Spinal cord (tissue), 10 donors: ENCODE measurements around the gene AQP2. TPM values are rescaled to one million over a fixed set of nuclear protein-coding genes. Genes with fewer than 3 reads are reported as not detected.
A peak's percentile ranks its signal among the peaks of the same experiment; 100 is the strongest.

Experiments used
- DNase-seq, 6 donors: peaks; one replicate each; pipeline versions ENCODE4 v3.0.0 to v3.0.0-alpha.2; 2013 to 2015; ENCODE audit warnings: low spot score in 6 of 6, low read depth in 4 of 6
- H3K27ac ChIP-seq: one replicate; pipeline ENCODE4 v1.5.1; 2013; ENCODE audit warnings: low read depth, low read length, control low read depth
- H3K27me3 ChIP-seq: one replicate; pipeline ENCODE4 v1.6.1; 2013; ENCODE audit warnings: low read length; ENCODE audit not compliant: control insufficient read depth, insufficient read depth
- H3K36me3 ChIP-seq: one replicate; pipeline ENCODE4 v1.6.1; 2013; ENCODE audit warnings: low read length; ENCODE audit not compliant: control insufficient read depth, insufficient read depth
- H3K4me1 ChIP-seq: one replicate; pipeline ENCODE4 v1.6.1; 2013; ENCODE audit warnings: low read length; ENCODE audit not compliant: control insufficient read depth, insufficient read depth
- H3K4me3 ChIP-seq: one replicate; pipeline ENCODE4 v1.5.1; 2013; ENCODE audit warnings: low read depth, low read length, control low read depth
- H3K9me3 ChIP-seq: one replicate; pipeline ENCODE4 v1.6.1; 2013; ENCODE audit warnings: low read length; ENCODE audit not compliant: control insufficient read depth, insufficient read depth
- WGBS: methylation state at CpG from one replicate; pipeline ENCODE4 v1.1.5; 2013; ENCODE audit warnings: missing lambda C conversion rate; ENCODE audit not compliant: insufficient coverage; 5-methylcytosine and 5-hydroxymethylcytosine counted together
- polyA plus RNA-seq, 2 donors: library from polyadenylated mRNA; unstranded; fragments of 120-200 nt; gene quantifications; one replicate each; pipeline ENCODE4 v1.2.1, GENCODE V29; 2013; ENCODE audit not compliant: insufficient read length in 2 of 2
- total RNA-seq, 2 donors: library from RNA; depleted of rRNA in 1 of 2; stranded (reverse); fragments of 120-200 nt in 1 of 2; fragments of >200 nt in 1 of 2; gene quantifications; one replicate each; pipeline versions ENCODE4 v1.2.3 to v1.2.4, GENCODE V29; 2013 to 2014
- donor health status: healthy.

The AQP2 gene
- total and polyA plus RNA-seq, 4 donors: 0.44 to 0.47 TPM; not detected in 2

DNA sequence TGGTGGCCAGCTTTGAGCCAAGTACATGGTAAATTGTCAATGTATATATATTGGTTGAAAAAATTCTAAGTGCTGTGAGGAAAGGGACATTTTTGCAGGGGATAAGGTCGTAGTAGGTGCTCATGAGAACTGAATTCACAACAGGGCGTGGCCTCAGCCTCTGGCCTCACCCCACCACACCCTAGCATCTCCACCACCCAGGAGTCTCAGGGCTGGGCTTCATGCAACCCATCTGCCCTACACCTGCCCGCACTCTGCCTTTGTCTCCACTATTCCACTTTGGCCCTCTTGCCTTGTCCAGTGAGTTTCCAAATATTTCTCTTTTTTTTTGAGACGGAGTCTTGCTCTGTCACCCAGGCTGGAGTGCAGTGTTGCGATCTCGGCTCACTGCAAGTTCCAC is 22.1 kb upstream of the AQP2 start:
- 92% methylated on average over 5 of the region's 6 CpGs for WGBS
- H3K9me3 ChIP-seq: no peaks in the 10 kb centered on the region
- H3K27ac ChIP-seq: no peak overlapping the region
- H3K36me3 ChIP-seq: no peaks in the 10 kb centered on the region
- no peak for DNase-seq
- no peaks in the 10 kb centered on the region for H3K27me3 ChIP-seq
- no peak overlapping the region for H3K4me3 ChIP-seq
- no peaks in the 10 kb centered on the region for H3K4me1 ChIP-seq

DNA sequence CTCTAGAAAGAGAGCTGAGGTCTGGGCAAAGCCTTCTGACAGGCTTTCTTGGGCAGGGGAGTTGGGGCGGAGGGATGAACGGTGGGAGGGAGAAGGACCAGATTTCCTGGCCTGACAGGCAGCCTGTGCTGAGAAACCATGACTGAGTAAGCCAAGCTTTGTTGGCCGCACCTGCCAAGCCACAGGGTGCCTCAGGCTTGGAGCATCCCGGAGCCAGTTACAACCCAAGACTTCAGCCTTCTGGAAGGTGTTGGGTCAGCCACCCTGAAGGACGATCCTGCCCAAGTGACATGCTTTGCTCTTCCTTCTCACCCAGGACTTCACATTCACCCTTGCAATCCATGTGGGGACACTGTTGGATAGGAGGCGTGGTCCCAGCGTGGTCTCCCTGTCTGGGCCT is 21.0 kb upstream of the AQP2 start:
- no peaks in the 10 kb centered on the region for H3K4me1 ChIP-seq
- DNase-seq: no peak
- 74% methylated on average over 4 of the region's 7 CpGs for WGBS
- no peaks in the 10 kb centered on the region for H3K36me3 ChIP-seq
- no peaks in the 10 kb centered on the region for H3K9me3 ChIP-seq
- no peak overlapping the region for H3K4me3 ChIP-seq
- no peak overlapping the region for H3K27ac ChIP-seq
- no peaks in the 10 kb centered on the region for H3K27me3 ChIP-seq

DNA sequence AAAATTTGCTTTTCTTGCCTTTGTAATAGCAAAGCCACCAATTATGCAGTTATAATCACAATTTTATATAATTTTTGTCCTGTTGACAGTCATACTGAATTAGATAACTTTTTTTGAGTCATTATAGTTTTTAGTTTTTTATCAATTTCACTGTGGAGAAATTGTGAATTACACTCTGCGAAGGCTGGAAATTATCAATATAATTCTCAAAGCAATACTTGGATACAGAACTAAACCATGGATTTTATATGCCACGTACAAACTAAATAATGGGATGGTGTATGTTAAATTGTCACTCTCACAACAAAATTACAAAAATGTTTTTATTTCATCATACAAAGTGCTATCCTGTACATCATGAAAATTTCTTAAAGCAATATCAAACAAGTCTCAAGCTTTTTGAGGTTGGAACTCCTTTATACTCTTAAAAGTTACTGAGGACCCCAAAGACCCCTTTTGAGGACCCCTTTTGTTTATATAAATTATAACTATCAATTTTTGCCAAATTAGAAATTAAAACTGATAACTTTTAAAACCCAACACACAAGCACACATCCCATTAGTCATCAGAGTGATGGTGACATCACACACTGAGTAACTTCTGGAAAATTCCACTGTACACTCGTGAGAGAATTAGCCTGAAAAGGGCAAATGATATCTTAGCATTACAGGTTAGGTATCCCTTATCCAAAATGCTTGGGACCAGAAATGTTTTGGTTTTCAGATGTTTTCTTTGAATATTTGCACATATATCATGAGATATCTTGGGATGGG is 19.8 kb upstream of the AQP2 start:
- no peak for DNase-seq

DNA sequence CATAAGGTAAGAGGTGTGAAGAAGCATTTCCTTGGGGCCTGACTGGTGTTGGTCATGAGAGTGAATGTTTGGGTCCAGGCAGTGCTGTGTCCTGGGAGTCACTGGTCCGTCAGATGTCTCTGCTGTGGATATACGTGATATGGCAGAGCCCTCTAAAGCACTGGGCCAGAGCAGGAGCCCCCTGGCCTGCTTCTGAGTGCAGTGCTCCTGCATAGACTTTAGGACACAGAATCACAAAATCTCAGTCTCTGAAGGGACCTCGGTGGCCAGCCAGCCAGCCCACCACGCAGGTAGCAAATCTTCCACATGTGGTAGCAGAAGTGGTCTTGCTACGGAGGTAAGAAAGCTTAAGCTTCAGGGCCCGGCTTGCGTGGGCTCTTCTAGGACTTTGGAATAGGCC is 18.5 kb upstream of the AQP2 start:
- no peak for DNase-seq
- H3K27ac ChIP-seq: no peak overlapping the region
- no peak overlapping the region for H3K4me3 ChIP-seq
- no peaks in the 10 kb centered on the region for H3K4me1 ChIP-seq
- 76% methylated on average over 5 of the region's 7 CpGs for WGBS
- H3K9me3 ChIP-seq: no peaks in the 10 kb centered on the region
- no peaks in the 10 kb centered on the region for H3K36me3 ChIP-seq
- no peaks in the 10 kb centered on the region for H3K27me3 ChIP-seq

More for the DNA sequence above, 19.8 kb upstream of the AQP2 start:
- no CpG with 5 or more reads among the region's 3 CpGs for WGBS
- no peaks in the 10 kb centered on the region for H3K27me3 ChIP-seq
- no peaks in the 10 kb centered on the region for H3K36me3 ChIP-seq
- H3K27ac ChIP-seq: no peak overlapping the region
- H3K4me3 ChIP-seq: no peak overlapping the region
- H3K9me3 ChIP-seq: no peaks in the 10 kb centered on the region
- no peaks in the 10 kb centered on the region for H3K4me1 ChIP-seq

DNA sequence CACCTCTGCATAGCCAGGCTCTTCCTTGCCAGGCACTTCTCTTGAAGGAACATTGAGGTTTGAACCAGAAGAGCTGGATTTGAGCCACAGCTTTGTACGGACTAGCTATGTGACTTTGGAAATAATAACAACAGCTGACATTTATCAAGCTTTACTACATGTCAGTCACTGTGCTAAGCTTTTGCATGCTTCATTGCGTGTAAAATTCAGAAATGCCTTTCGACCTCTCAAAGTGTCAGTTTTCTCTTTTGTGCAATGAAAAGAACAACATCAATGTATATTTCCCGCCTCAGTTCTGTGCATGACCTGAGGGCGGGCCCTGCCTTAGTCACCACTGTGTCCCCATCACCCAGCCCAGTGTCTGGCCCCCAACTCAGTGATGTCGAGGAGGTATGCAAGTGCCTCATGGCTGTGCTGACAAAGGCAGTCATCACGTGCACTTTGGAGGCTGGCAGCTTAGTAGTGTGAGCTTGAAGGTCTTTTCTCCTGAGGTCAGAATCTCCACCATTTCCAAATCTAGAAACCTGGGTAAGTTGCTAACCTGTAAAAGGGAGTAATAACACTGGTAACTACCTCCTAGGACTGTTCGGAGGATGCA is 17.9 kb upstream of the AQP2 start:
- Histone ChIP-seq H3K27me3 (no peaks in the 10 kb centered on the region), H3K27ac (no peak overlapping the region), H3K36me3 (no peaks in the 10 kb centered on the region), H3K9me3 (no peaks in the 10 kb centered on the region), H3K4me1 (no peaks in the 10 kb centered on the region), H3K4me3 (no peak overlapping the region)
- whole genome bisulfite sequencing: 86% methylated on average over 6 of the region's 8 CpGs
- no peak for DNase-seq

DNA sequence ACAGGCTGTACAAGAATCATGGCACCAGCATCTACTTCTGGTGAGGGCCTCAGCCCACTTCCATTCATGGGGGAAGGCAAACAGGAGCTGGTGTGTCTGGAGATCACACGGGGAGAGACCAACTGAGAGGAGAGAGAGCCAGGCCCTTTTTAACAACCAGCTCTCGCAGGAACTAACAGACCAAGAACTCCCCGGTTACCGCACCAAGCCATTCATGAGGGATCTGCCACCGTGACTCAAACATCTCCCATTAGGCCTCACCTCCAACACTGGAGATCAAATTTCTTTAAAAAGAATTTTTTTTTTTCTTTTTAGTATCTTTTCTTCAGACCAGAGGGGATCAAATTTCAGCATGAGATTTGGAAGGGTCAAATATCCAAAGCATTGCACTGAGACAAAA is 16.7 kb upstream of the AQP2 start:
- no CpG with 5 or more reads among the region's 5 CpGs for WGBS
- Histone ChIP-seq H3K27me3 (no peaks in the 10 kb centered on the region), H3K9me3 (no peaks in the 10 kb centered on the region), H3K4me3 (no peak overlapping the region), H3K27ac (no peak overlapping the region), H3K36me3 (no peaks in the 10 kb centered on the region), H3K4me1 (no peaks in the 10 kb centered on the region)
- DNase-seq: no peak

DNA sequence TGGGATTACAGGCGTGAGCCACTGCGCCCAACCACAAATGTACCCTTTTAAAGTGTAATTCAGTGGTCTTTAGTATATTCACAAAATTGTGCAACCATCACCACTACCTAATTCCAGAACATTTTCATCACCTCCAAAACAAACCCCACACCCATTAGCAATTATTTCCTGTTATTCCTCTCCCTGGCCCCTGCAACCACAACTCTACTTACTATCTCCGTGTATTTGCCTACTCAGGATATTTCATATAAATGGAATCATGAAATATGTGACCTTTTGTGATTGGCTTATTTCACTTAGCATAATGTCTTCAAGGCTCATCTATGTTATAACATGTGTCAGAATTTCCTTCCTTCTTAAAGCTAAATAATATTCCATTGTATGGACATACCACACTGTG is 16.0 kb upstream of the AQP2 start:
- no peaks in the 10 kb centered on the region for H3K27me3 ChIP-seq
- no peaks in the 10 kb centered on the region for H3K9me3 ChIP-seq
- H3K27ac ChIP-seq: no peak overlapping the region
- H3K36me3 ChIP-seq: no peaks in the 10 kb centered on the region
- DNase-seq: no peak
- H3K4me1 ChIP-seq: no peaks in the 10 kb centered on the region
- no CpG with 5 or more reads among the region's 3 CpGs for WGBS
- no peak overlapping the region for H3K4me3 ChIP-seq

DNA sequence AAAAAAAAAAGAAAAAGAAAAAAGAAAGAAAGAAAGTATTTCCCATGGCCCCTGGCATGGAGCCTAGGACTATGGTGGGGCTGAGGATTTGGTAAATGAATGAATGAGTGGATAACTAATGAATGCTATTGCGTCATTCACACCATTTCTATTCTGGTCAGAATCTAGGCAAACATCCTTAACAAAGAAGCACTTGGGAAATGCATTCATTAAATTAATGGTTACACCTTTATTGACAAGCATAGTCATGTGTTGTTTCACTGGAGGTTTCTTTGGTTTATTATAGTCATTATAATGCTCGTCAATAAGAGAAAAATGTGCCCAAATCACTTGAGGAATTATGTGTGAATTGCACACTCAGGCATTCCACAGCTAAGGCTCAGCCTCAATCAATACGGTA is 13.6 kb upstream of the AQP2 start:
- no peaks in the 10 kb centered on the region for H3K4me1 ChIP-seq
- H3K9me3 ChIP-seq: no peaks in the 10 kb centered on the region
- peak in 1 of 6 donors; percentile 63 for DNase-seq
- H3K27me3 ChIP-seq: no peaks in the 10 kb centered on the region
- no peak overlapping the region for H3K27ac ChIP-seq
- H3K4me3 ChIP-seq: no peak overlapping the region
- WGBS: no CpG with 5 or more reads among the region's 3 CpGs
- no peaks in the 10 kb centered on the region for H3K36me3 ChIP-seq

DNA sequence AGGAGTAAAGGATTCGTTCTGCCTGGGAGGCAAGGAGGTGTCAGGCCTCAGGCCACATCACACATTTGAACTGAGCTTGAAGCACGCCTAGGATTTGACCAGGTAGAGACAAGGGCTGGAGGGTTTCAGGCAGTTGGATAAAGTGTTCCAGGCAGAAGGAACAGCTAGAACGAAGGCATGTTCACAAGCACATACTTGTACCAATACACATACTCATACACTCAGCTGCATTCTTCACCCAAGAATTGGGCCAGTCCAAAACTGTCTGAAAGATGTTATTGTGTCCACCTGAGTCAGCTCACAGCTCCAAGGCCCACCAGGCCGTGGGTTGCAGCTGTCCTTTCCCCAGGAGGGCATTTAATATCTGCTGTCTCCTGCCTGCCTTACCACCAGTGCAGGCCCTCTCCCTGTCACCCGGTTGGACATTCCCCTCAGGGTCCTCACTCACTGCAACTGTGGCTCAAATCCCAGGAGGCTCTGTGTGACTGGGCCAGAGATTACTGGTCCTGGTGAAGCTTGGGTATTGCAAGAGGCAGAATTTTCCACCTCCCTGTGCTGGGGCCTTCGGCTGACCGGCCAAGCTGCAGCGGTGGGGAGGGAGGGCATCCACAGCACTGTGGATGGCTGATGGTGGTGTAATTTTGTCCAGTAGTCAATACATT is 12.8 kb upstream of the AQP2 start:
- no peak overlapping the region for H3K4me3 ChIP-seq
- WGBS: 88% methylated on average over 6 of the region's 8 CpGs

DNA sequence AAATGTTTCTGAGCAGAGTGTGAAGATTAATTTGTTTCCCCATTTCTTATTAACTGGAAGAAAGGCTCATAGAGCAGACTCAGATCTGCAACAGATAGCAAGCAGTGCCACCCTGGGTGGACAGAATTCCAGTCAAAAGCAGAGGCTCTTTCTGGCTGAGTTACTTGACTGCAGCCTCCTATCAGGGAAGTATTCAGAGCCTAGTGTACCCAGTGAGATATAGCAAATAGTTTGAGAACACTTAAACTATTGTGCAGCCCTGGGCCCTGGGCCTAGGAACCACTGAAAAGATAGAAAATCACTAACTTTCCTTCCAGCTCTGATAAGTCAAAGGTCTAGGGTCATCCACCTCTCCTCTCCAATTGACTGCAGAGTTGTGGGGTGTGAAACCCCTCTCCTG is 11.2 kb upstream of the AQP2 start:
- H3K27me3 ChIP-seq: no peaks in the 10 kb centered on the region
- no peak overlapping the region for H3K27ac ChIP-seq
- H3K36me3 ChIP-seq: no peaks in the 10 kb centered on the region
- DNase-seq: no peak
- peaks cover 11% of the 10 kb centered on the region for H3K4me1 ChIP-seq
- no peak overlapping the region for H3K4me3 ChIP-seq
- no peaks in the 10 kb centered on the region for H3K9me3 ChIP-seq

More for the DNA sequence above, 12.8 kb upstream of the AQP2 start:
- H3K27me3 ChIP-seq: no peaks in the 10 kb centered on the region
- H3K9me3 ChIP-seq: no peaks in the 10 kb centered on the region
- no peak for DNase-seq
- peaks cover under 1% of the 10 kb centered on the region for H3K4me1 ChIP-seq
- no peak overlapping the region for H3K27ac ChIP-seq
- no peaks in the 10 kb centered on the region for H3K36me3 ChIP-seq
